WERI-Rb-1 (cell line): Measurements from ENCODE around the gene NPL.

Source experiments
- DNase-seq: peaks from one replicate; pipeline ENCODE4 v3.0.0-alpha.2; 2020
- H3K27ac ChIP-seq: fragments of 250-450 bp; sonication (Bioruptor Pico); 2 replicates; pipeline ENCODE4 v1.5.1; 2020; ENCODE audit warnings: mild to moderate bottlenecking, moderate library complexity
- H3K27me3 ChIP-seq: fragments of 250-450 bp; sonication (Bioruptor Pico); 2 replicates; pipeline ENCODE4 v1.5.1; 2021; ENCODE audit warnings: mild to moderate bottlenecking, low read depth, moderate library complexity; ENCODE audit not compliant: insufficient read depth, severe bottlenecking
- H3K36me3 ChIP-seq: fragments of 250-450 bp; sonication (Bioruptor Pico); 2 replicates; pipeline ENCODE4 v1.5.1; 2020; ENCODE audit warnings: mild to moderate bottlenecking, moderate library complexity
- H3K4me3 ChIP-seq: 2 replicates; pipeline ENCODE4 v1.5.1; 2011; ENCODE audit warnings: low read depth, mild to moderate bottlenecking, control low read depth, low read length
- H3K9me3 ChIP-seq: fragments of 250-450 bp; sonication (Bioruptor Pico); 2 replicates; pipeline ENCODE4 v1.5.1; 2021; ENCODE audit warnings: mild to moderate bottlenecking, moderate library complexity; ENCODE audit not compliant: severe bottlenecking
- CTCF ChIP-seq: IDR thresholded peaks from 2 replicates; pipeline ENCODE4 v1.5.1; 2011; ENCODE audit warnings: low read depth, mild to moderate bottlenecking, control low read depth, inconsistent platforms, low read length

Gene NPL

DNA sequence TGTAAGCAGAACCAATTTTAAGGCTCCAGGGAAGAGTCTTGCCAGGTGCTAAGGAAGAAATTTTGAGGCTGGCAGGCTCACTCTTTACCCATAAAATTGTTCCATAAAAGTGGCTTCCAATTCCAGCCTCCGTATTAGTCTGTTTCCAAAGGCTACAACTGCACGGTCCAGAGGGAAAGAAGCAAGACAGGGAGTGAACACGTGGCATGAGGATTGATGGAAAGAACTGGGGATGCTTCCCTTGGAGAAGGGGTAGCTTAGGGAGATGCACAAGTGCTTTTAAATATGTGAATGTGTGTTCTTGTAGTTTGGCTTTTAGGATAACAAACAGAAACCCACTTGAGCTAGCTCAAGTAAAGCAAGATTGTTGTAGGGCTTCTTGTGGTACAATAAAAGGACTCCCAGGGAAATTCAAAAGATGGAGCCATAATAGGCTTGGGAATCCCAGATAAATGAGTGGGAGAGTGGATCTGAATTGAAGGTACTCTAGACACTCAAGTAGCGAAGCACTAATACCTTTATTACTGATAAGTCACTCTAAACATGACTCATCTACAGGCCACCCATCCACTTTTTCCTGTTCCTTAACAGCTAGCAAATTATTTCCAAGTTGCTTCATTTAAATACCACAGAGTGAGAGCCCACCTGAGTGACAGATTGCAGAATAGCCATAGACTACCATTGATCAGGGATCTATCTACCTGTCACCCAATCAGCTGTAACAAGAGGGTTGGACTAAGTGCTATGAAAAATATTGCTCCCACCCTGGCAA is 34.8 kb upstream of the NPL start:
- H3K4me3 ChIP-seq, result no peak overlapping the region
- no peak overlapping the region for H3K27ac ChIP-seq
- no peaks in the 10 kb centered on the region for H3K36me3 ChIP-seq
- DNase-seq, result no peak
- no peak for TF ChIP-seq CTCF
- no peaks in the 10 kb centered on the region for H3K27me3 ChIP-seq
- H3K9me3 ChIP-seq, result no peaks in the 10 kb centered on the region

GRCh38 chr1:182755632-182756031 is 33.9 kb upstream of the NPL start:
- Histone ChIP-seq H3K36me3 (no peaks in the 10 kb centered on the region), H3K4me3 (no peak overlapping the region), H3K27me3 (no peaks in the 10 kb centered on the region), H3K27ac (no peak overlapping the region), H3K9me3 (no peaks in the 10 kb centered on the region)
- no peak for TF ChIP-seq CTCF
- DNase-seq, result no peak

DNA sequence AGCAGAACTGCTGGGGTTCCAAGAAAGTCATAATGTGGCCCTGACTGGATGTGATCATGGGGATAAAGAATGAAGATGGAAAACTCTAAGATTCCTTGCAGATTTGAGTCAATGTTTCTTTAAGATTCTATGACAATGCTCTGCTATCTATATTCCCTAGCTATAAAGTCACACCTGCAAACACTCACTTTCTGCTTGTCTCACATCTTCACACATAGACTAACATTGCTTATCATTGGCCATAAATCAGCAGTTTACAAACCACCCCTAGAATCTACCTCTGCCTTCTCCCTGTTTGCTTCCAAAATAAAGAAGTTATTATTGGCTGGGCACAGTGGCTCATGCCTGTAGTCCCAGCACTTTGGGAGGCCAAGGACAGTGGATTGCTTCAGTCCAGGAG is 33.1 kb upstream of the NPL start:
- no peak for TF ChIP-seq CTCF
- Histone ChIP-seq H3K4me3 (no peak overlapping the region), H3K27me3 (no peaks in the 10 kb centered on the region), H3K27ac (no peak overlapping the region), H3K36me3 (no peaks in the 10 kb centered on the region), H3K9me3 (no peaks in the 10 kb centered on the region)
- no peak for DNase-seq

DNA sequence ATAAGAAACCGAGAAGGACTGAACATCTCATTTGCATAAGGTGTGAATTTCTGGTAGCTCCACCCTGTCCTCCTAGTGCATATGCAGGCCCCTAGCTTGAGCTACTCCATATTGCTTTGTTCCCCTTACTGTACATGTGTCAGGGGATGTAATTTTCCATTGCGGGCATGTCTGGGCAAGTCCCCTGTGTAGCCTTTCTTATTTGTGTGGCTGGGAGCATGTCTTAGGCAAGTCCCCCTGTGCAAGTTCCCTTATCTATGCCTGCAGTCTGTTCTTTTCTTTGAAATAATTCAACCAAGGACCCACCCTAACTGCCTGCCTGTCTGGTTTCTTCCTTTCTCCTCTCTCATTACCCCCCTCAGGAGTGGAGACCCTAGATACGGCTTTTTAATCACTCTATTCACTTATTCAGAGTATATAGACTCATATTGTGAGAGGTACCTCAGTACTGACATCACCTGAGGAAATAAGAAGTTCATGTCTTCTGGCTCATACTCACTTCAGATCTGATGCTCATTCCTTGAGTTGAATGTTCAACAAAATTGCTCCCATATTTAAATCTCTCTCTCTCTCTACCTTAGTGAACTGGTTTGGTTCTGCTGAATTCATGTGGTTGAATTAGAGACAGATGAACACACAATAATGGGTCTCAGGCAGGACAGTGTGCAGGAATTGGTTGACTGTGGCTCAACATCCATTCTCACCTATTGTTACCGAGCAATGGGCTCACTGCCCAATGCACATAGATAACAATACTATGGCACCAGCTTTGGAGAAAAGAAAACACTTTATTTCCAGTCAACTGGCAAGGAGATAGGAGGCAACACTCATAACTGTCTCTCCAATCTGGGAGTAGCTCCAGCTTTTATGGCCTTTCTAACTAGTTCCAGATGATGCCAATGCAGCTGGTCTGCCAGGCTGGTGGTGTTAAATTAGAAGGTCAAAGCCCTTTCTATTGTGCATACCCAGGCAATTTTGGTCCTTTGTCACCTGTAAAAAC is 27.9 kb upstream of the NPL start:
- no peaks in the 10 kb centered on the region for H3K27me3 ChIP-seq

GRCh38 chr1:182762536-182762935 is 27.0 kb upstream of the NPL start:
- no peak overlapping the region for H3K27ac ChIP-seq

More for the DNA sequence above, 27.9 kb upstream of the NPL start:
- peak; percentile 17 for DNase-seq
- Histone ChIP-seq H3K9me3 (no peaks in the 10 kb centered on the region), H3K36me3 (no peaks in the 10 kb centered on the region), H3K27ac (peak overlapping the region; percentile 53), H3K4me3 (no peak overlapping the region)
- no peak for TF ChIP-seq CTCF

More at GRCh38 chr1:182762536-182762935, 27.0 kb upstream of the NPL start:
- no peak for TF ChIP-seq CTCF
- no peaks in the 10 kb centered on the region for H3K27me3 ChIP-seq
- no peak for DNase-seq
- H3K4me3 ChIP-seq, result no peak overlapping the region
- H3K36me3 ChIP-seq, result no peaks in the 10 kb centered on the region
- H3K9me3 ChIP-seq, result no peaks in the 10 kb centered on the region
